SH-SY5Y (cell line): Measurements from ENCODE around the gene MARS1.

Experiments used
- GATA2 ChIP-seq: IDR thresholded peaks from 2 replicates; pipeline ENCODE4 v1.6.1; 2011; ENCODE audit warnings: mild to moderate bottlenecking, low read depth, low read length
- GATA3 ChIP-seq: IDR thresholded peaks from 2 replicates; pipeline ENCODE4 v1.6.1; 2011; ENCODE audit warnings: low read depth, mild to moderate bottlenecking, low read length, moderate library complexity

- TF ChIP-seq GATA3 = no peak
- no peak for TF ChIP-seq GATA2
Observed at GRCh38 chr12:57483466-57483865, 4.4 kb upstream of the MARS1 start.
